ENCODE data around the gene CD27. TPM values are rescaled to one million over a fixed set of nuclear protein-coding genes. Genes with fewer than 3 reads are reported as not detected.

CD27 gene
- total and polyA plus RNA-seq, 2 of the 13 experiments (the other 11 are each of a cell fraction or from before 2014, with no cell fraction given) = 0.12 TPM; not detected in 1

- TF ChIP-seq ZNF816 (CRISPR knock-in tag; IDR thresholded peaks at IDR 0.05; ENCODE audit: borderline replicate concordance) (0 out of 2 replicates have a peak, but pooled peaks have one; percentile 8), PRMT3 (CRISPR knock-in tag; IDR thresholded peaks at IDR 0.05; ENCODE audit: borderline replicate concordance, low read depth) (no peak), DR1 (CRISPR knock-in tag; IDR thresholded peaks at IDR 0.05) (no peak; the same call in 1 of the 2 replicates), ZFP41 (CRISPR knock-in tag; IDR thresholded peaks at IDR 0.05; ENCODE audit: borderline replicate concordance) (no peak), ZNF280D (CRISPR knock-in tag; IDR thresholded peaks at IDR 0.05) (no peak; the same call in 1 of the 2 replicates), IKZF1 (IDR thresholded peaks at IDR 0.05) (no peak), KDM2A (CRISPR knock-in tag; IDR thresholded peaks at IDR 0.05; ENCODE audit: borderline replicate concordance, low read depth) (no peak; the same call in 1 of the 2 replicates), HNF4G (IDR thresholded peaks at IDR 0.05; ENCODE audit: borderline replicate concordance, low read depth, low read length) (no peak), HNF4G (CRISPR knock-in tag; IDR thresholded peaks at IDR 0.05; ENCODE audit: borderline replicate concordance, low read depth) (no peak), HHEX (CRISPR knock-in tag; IDR thresholded peaks at IDR 0.05) (no peak), GMEB1 (CRISPR knock-in tag; IDR thresholded peaks at IDR 0.05; ENCODE audit: borderline replicate concordance) (peak; percentile 58; the same call in 1 of the 2 replicates), TAF1 (CRISPR knock-in tag; IDR thresholded peaks at IDR 0.05) (peak; percentile 82), ZNF678 (CRISPR knock-in tag; IDR thresholded peaks at IDR 0.05) (no peak), ZNF770 (CRISPR knock-in tag; IDR thresholded peaks at IDR 0.05) (no peak), ZNF142 (CRISPR knock-in tag; IDR thresholded peaks at IDR 0.05) (no peak), RNF2 (conservative IDR thresholded peaks at IDR 0.05; ENCODE audit: low read depth) (no peak), ZNF296 (CRISPR knock-in tag; conservative IDR thresholded peaks at IDR 0.05) (no peak)
Observed at GRCh38 chr12:6492838-6493496, 48.2 kb downstream of the CD27 start, which contains the start of gene MRPL51 (continued).
